Pons (tissue), 1 donor: ENCODE measurements around the gene KCNQ4.

Source experiments
- DNase-seq: peaks from one replicate; pipeline ENCODE4 v3.0.0-alpha.2; 2016; ENCODE audit warnings: low spot score

KCNQ4 gene

GRCh38 chr1:40820251-40820797, 36.7 kb downstream of the KCNQ4 start:
- peak; percentile 20 for DNase-seq

- peak; percentile 93 for DNase-seq
Measured at GRCh38 chr1:40820911-40821693, 37.5 kb downstream of the KCNQ4 start.

GRCh38 chr1:40822890-40823289, 39.3 kb downstream of the KCNQ4 start:
- no peak for DNase-seq

- DNase-seq: no peak
Measured at GRCh38 chr1:40823345-40823744, 39.8 kb downstream of the KCNQ4 start.

- no peak for DNase-seq
Measured at GRCh38 chr1:40823983-40824382, 40.4 kb downstream of the KCNQ4 start.

- no peak for DNase-seq
Measured at GRCh38 chr1:40824591-40825434, 41.2 kb downstream of the KCNQ4 start.

GRCh38 chr1:40825435-40825788, 41.8 kb downstream of the KCNQ4 start:
- DNase-seq: no peak

GRCh38 chr1:40825996-40826395, 42.4 kb downstream of the KCNQ4 start:
- DNase-seq: no peak

- DNase-seq: no peak
Measured at GRCh38 chr1:40829631-40830245, 46.2 kb downstream of the KCNQ4 start.

- DNase-seq: no peak
Measured at GRCh38 chr1:40830419-40830943, 46.9 kb downstream of the KCNQ4 start.

GRCh38 chr1:40831001-40831732, 47.6 kb downstream of the KCNQ4 start:
- no peak for DNase-seq

GRCh38 chr1:40833979-40834378, 50.4 kb downstream of the KCNQ4 start:
- DNase-seq: no peak

- no peak for DNase-seq
Measured at GRCh38 chr1:40834968-40835545, 51.5 kb downstream of the KCNQ4 start.

GRCh38 chr1:40836283-40836682, 52.7 kb downstream of the KCNQ4 start:
- DNase-seq: no peak

GRCh38 chr1:40837601-40838000, 54.0 kb downstream of the KCNQ4 start:
- DNase-seq: no peak

- no peak for DNase-seq
Measured at GRCh38 chr1:40838045-40838979, 54.7 kb downstream of the KCNQ4 start.

GRCh38 chr1:40838980-40839942, 55.7 kb downstream of the KCNQ4 start:
- no peak for DNase-seq

- DNase-seq: no peak
Measured at GRCh38 chr1:40839943-40840335, 56.4 kb downstream of the KCNQ4 start.
